Measurements from ENCODE around the gene VCPKMT. TPM values are rescaled to one million over a fixed set of nuclear protein-coding genes. Genes with fewer than 3 reads are reported as not detected.

The VCPKMT gene
- total and polyA plus RNA-seq, 7 donors, result 3.5 to 12.2 (median 8.3) TPM

GRCh38 chr14:50116966-50117365, 594 bp upstream of the VCPKMT start:
- peak overlapping the region; percentile 55 to 86 (median 78) for H3K4me3 ChIP-seq
- no peaks in the 10 kb centered on the region for H3K27me3 ChIP-seq
- peaks cover 0 to 24% (median 17%) of the 10 kb centered on the region in 4 donors for H3K4me1 ChIP-seq
- peaks cover 0 to 42% (median 1%) of the 10 kb centered on the region in 4 donors for H3K36me3 ChIP-seq
- no peaks in the 10 kb centered on the region for H3K9me3 ChIP-seq
- peak overlapping the region; percentile 81 to 92 (median 88) for H3K27ac ChIP-seq
- TF ChIP-seq POLR2AphosphoS5 (IDR thresholded peaks at IDR 0.05), result no peak
- no peak for TF ChIP-seq EP300 (IDR thresholded peaks at IDR 0.05)
- TF ChIP-seq, protein P1, sequence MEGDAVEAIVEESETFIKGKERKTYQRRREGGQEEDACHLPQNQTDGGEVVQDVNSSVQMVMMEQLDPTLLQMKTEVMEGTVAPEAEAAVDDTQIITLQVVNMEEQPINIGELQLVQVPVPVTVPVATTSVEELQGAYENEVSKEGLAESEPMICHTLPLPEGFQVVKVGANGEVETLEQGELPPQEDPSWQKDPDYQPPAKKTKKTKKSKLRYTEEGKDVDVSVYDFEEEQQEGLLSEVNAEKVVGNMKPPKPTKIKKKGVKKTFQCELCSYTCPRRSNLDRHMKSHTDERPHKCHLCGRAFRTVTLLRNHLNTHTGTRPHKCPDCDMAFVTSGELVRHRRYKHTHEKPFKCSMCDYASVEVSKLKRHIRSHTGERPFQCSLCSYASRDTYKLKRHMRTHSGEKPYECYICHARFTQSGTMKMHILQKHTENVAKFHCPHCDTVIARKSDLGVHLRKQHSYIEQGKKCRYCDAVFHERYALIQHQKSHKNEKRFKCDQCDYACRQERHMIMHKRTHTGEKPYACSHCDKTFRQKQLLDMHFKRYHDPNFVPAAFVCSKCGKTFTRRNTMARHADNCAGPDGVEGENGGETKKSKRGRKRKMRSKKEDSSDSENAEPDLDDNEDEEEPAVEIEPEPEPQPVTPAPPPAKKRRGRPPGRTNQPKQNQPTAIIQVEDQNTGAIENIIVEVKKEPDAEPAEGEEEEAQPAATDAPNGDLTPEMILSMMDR (IDR thresholded peaks at IDR 0.05), result no peak
- TF ChIP-seq POLR2A (IDR thresholded peaks at IDR 0.05), result no peak
- DNase-seq, result no peak
- 29 to 45% methylated on average over 2 of the region's 2 CpGs for WGBS, 2 donors
- intact Hi-C loops (cut with DNase I), result loop anchor here (5.0 to 10.0 kb wide), 4 partner anchors 115 to 482 kb away; partner anchors contain the start of genes DNAAF2, MAP4K5 and SOS2

DNA sequence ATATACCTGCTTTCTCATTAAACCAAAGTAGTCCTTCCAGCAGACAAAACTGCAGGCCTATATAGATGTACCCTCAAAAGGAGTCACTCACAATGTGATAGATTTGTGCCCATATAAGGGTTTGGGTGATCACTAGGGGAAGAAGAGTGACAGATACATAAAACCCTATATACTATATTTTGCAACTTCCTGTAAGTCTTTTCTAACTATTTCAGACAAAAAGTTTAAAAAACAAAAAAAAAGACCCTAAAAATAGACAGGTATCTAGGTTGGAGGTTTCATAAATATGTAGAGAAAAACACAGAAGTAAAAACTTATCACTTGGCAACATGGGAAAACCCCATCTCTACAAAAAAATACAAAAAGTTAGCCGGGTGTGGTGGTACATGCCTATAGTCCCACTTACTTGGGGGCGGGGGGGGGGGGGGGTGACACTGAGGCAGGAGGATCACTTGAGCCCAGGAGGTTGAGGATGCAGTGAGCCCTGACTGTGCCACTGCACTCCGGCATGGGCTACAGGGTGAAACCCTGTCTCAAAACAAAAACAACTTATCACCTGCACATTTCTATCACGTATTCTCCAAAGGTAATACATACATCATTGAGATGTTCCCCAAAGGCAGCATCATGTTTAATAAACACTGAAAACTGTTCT, 2.9 kb downstream of the VCPKMT start:
- Histone ChIP-seq H3K4me3 (no peak overlapping the region), H3K9me3 (no peaks in the 10 kb centered on the region), H3K4me1 (peaks cover 0 to 24% (median 17%) of the 10 kb centered on the region in 4 donors), H3K36me3 (peaks cover 0 to 68% (median 12%) of the 10 kb centered on the region in 4 donors), H3K27me3 (no peaks in the 10 kb centered on the region), H3K27ac (no peak overlapping the region)
- intact Hi-C loops (cut with DNase I), result loop anchor here (10.0 kb wide), 2 partner anchors 339 to 479 kb away; partner anchors contain the start of gene DNAAF2
- no peak for DNase-seq
- no peak for TF ChIP-seq EP300 (IDR thresholded peaks at IDR 0.05)
- no peak for TF ChIP-seq POLR2A (IDR thresholded peaks at IDR 0.05)
- 49 to 71% methylated on average over 4 of the region's 4 CpGs for WGBS, 2 donors

DNA sequence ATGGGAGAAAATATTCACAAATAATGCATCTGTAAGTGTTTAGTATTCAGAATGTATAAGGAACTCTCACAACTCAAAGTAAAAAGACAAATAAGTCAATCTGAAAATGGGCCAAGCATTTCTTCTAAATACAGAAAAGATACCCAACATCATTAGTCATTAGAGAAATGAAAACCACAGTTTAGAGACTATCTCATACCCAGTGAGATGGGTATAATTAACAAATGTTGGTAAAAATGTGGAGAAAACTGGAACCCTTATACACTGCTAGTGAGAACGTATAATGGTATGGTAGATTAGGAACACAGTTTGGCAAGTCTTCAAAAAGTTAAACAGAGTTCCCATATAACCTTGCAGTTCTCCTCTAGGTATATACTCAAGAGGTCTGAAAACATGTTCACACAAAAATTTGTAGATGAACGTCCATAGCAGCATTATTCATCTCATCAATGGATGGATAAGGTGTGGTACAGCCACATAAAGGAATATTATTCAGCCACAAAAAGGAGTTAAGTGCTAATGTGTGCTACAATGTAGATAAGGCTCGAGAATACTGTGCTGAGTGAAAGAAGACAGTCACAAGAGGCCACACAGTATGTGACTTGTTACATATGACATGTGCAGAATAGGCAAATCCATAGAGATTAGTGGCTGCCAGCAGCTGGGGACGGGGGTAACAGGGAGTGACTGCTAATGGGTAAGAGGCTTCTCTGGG, 5.9 kb downstream of the VCPKMT start:
- Histone ChIP-seq H3K27me3 (no peaks in the 10 kb centered on the region), H3K4me3 (no peak overlapping the region), H3K36me3 (peaks cover 0 to 66% (median 12%) of the 10 kb centered on the region in 4 donors), H3K4me1 (peaks cover 0 to 11% (median 9%) of the 10 kb centered on the region in 4 donors), H3K27ac (no peak overlapping the region), H3K9me3 (no peaks in the 10 kb centered on the region)
- 88 to 89% methylated on average over 4 of the region's 4 CpGs for WGBS, 2 donors
- TF ChIP-seq EP300 (IDR thresholded peaks at IDR 0.05) (no peak), POLR2AphosphoS5 (IDR thresholded peaks at IDR 0.05) (no peak), POLR2A (IDR thresholded peaks at IDR 0.05) (no peak)
- TF ChIP-seq, protein P1 (IDR thresholded peaks at IDR 0.05), result no peak
- no peak for DNase-seq
- intact Hi-C loops (cut with DNase I), result loop anchor here (10.0 kb wide), 2 partner anchors 336 to 476 kb away; partner anchors contain the start of gene DNAAF2

DNA sequence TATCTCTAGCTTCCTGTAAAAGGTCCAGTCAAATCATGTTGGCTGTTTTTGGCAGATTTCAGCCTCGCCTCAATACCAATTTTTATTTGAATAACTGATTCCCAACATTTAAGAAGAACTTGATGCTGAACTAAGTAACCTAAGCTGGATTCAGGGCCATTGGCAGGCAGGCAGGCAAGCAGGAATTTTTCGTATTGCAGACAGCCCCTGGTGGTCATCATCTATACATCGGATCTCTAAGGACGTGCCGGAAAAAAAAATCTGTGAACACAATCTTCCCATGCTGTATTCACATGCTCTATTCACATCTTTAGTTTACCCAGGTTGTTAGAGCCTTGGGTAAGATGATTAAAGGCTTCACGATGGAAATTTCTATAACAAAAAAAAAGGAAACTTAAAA, 7.0 kb downstream of the VCPKMT start:
- peaks cover 0 to 4% (median 4%) of the 10 kb centered on the region in 4 donors for H3K4me1 ChIP-seq
- TF ChIP-seq POLR2AphosphoS5 (IDR thresholded peaks at IDR 0.05), result no peak
- intact Hi-C loops (cut with DNase I), result no loop called here
- H3K4me3 ChIP-seq, result no peak overlapping the region
- DNase-seq, result no peak
- no peaks in the 10 kb centered on the region for H3K27me3 ChIP-seq
- H3K36me3 ChIP-seq, result peaks cover 0 to 58% (median 12%) of the 10 kb centered on the region in 4 donors
- 83 to 86% methylated on average over 6 of the region's 6 CpGs for WGBS, 2 donors
- H3K9me3 ChIP-seq, result no peaks in the 10 kb centered on the region
- no peak overlapping the region for H3K27ac ChIP-seq

DNA sequence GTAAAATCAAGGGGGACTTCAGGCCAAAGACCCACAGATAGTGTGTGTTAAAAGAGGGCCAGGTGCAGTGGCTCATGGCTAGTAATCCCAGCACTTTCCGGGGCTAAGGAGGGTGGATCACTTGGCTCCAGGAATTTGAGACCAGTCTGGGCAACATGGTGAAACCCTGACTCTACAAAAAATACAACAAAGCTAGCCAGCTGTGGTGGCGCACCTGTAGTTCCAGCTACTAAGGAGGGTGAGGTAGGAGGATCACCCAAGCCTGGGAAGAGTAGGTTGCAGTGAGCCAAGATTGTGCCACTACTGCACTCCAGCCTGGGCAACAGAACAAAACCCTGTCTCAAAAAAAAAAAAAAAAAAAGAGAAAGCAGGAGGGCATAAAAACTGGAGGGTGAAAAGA, 8.5 kb downstream of the VCPKMT start:
- no peak for DNase-seq
- Histone ChIP-seq H3K27me3 (no peaks in the 10 kb centered on the region), H3K36me3 (peaks cover 0 to 47% (median 12%) of the 10 kb centered on the region in 4 donors), H3K4me3 (no peak overlapping the region), H3K4me1 (peaks cover 0 to 4% (median 4%) of the 10 kb centered on the region in 4 donors), H3K27ac (no peak overlapping the region), H3K9me3 (no peaks in the 10 kb centered on the region)
- 89% methylated on average over 2 of the region's 2 CpGs for WGBS, 2 donors
- intact Hi-C loops (cut with DNase I), result no loop called here
- TF ChIP-seq EP300 (IDR thresholded peaks at IDR 0.05) (no peak), POLR2AphosphoS5 (IDR thresholded peaks at IDR 0.05) (no peak), POLR2A (IDR thresholded peaks at IDR 0.05) (no peak)
- TF ChIP-seq, protein P1 (IDR thresholded peaks at IDR 0.05), result no peak

All from sigmoid colon (tissue), 7 donors.